ENCODE results near the gene ENHO.

- TF ChIP-seq POLR2AphosphoS5 (IDR thresholded peaks at IDR 0.05; ENCODE audit: low read depth, low read length): no peak
- TF ChIP-seq FOXP2 (optimal IDR thresholded peaks at IDR 0.05; ENCODE audit: borderline replicate concordance, extremely low read depth, extremely low read length, insufficient read depth): no peak
- TF ChIP-seq REST (IDR thresholded peaks at IDR 0.05; ENCODE audit: insufficient read depth in 1 of 2, low read depth in 2 of 2, low read length in 2 of 2): no peak
Observed at GRCh38 chr9:34568133-34568532, 45.3 kb upstream of the ENHO start.

All from PFSK-1 (cell line).